Measurements from ENCODE around the gene SP7.
A peak's percentile ranks its signal among the peaks of the same experiment; 100 is the strongest.

The SP7 gene

DNA sequence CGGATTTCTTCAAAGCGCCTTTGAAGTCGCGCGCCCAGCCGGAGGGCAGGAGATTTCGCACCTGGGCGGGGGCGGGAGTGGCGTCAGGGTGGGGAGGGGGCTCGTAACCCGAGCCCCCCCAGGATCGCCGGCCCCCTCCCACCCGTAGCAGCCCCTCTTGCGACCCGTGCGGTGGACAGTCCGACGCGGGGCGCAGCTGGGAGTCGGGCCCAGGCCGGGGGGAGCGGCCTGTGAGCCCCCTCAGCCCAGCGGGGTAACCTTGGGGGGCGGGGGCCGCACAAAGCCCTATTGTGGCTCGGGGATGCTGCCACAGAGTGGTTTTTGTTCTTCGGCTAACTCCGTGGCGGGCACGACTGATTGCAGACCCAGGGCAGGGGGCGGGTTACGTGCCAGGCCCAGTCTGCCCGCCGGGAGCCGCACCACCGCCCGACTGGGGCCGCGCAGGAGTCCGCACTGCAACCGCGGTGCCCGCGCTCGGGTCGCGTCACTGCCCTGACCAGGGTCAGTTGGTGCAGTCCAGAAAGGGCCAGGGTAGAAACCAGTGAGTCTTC is 10.6 kb downstream of the SP7 start:
- TF ChIP-seq ZFX (IDR thresholded peaks at IDR 0.05) (no peak), CTCF (conservative IDR thresholded peaks at IDR 0.05) (no peak)
- H3K27ac ChIP-seq: peak overlapping the region; percentile 73

- peak overlapping the region; percentile 73 for H3K27ac ChIP-seq
- TF ChIP-seq ZFX (IDR thresholded peaks at IDR 0.05) (peak; percentile 62; the same call in 1 of the 2 replicates), CTCF (conservative IDR thresholded peaks at IDR 0.05) (peak; percentile 90)
These were observed 11.2 kb downstream of the SP7 start for GRCh38 chr12:53324779-53325510.

DNA sequence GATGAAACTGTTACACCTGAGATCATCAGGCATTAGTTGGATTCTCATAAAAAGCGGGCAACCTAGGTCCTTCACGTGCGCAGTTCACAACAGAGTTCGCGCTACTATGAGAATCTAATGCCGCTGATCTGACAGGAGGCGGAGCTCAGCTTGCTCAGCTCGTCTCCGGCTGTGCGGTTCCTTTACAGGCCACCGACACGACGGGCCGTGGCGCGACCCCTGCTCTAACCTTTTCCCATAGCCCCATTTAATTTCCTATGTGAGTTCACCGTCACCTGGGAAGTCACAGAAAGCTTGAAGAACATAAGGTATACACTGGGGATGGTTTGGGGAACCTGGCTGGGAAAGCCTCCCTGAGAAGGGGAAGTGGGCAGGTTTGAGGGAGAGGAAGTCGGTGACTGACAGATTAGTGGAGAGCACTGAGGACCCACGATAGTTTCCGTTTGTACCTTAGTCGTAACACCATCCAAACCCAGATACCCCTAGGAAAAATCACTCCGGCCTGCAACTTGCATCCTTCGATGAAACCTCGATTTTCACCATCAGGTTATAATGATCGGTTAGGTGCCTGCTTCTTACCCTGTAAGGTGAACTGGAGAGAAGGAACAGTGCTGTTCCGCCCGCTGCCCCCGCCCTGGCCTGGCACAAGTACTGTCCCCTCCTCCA is 11.9 kb downstream of the SP7 start:
- H3K27ac ChIP-seq: peak overlapping the region; percentile 73
- TF ChIP-seq ZFX (IDR thresholded peaks at IDR 0.05): no peak
- TF ChIP-seq CTCF (conservative IDR thresholded peaks at IDR 0.05): no peak

DNA sequence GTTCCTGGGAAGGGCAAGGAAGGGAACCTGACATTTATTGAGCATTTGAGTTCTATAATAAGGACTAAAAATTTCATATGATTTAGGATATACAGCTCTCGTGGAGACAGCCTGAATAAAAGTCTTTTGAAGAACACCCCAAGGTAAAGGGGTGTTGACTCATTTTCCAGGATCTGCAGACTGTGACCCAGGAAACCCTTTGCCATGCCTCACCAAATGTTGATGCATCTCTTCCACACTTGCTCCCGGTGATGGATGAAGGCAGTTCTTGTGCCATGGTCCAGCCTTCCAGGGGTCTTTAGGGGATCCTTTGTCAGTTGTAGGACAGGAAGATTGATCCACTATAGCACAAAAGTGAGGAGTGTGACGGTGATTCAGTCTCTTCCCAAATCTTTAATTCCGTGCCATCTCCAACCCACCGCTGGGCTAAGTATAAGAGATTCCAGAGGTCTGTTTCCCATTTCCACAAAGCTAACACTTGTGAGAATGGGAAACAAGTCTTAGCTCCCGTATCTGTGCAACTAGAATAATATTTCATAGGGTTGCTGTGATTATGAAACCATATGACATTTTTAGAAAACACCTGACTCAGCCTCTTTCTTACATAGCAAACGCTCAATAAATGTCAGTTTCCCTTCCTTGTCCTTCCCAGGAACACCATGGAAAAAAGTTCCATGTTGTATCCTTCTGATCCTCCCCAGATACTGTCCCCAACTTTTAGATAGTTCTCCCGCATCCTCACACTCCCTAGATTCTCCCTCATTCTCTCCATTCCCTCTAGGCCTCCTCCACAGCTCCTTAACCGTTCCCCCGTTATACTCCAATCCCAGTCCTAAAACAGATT is 15.6 kb downstream of the SP7 start:
- TF ChIP-seq CTCF (conservative IDR thresholded peaks at IDR 0.05) (no peak), ZFX (IDR thresholded peaks at IDR 0.05) (no peak)
- H3K27ac ChIP-seq: peak overlapping the region; percentile 86

DNA sequence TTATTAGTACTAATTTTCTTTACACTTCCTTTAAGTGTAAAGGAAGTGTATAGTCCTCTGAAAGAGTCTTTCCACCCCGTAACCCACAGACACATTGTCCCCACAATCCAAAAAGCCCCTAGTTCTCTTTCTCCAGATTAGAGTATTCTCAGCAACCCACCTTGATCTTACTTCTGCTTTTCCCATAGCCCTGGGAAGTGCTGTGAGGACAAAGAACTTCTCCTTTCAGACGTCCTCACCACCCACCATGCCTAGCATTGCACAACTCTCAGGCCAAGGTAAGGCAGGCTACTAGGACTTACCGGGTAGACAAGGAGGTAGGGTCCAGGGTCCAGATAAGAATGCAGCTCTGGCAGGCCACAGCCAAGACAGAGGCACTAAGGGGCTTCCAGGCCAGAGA is 22.2 kb downstream of the SP7 start:
- no peak for TF ChIP-seq CTCF (conservative IDR thresholded peaks at IDR 0.05)
- no peak for TF ChIP-seq ZFX (IDR thresholded peaks at IDR 0.05)
- no peak overlapping the region for H3K27ac ChIP-seq

GRCh38 chr12:53308276-53308675 is 27.9 kb downstream of the SP7 start:
- H3K27ac ChIP-seq: no peak overlapping the region
- no peak for TF ChIP-seq ZFX (IDR thresholded peaks at IDR 0.05)
- no peak for TF ChIP-seq CTCF (conservative IDR thresholded peaks at IDR 0.05)
